Panc1 (cell line): ENCODE data around the gene NUB1.

Experiments
- POLR2AphosphoS5 ChIP-seq: IDR thresholded peaks from 2 replicates; pipeline ENCODE4 v1.6.1; 2012; ENCODE audit warnings: mild to moderate bottlenecking, low read depth, low read length, moderate library complexity
- TCF7L2 ChIP-seq: IDR thresholded peaks from 2 replicates; pipeline ENCODE4 v1.6.1; 2011; ENCODE audit warnings: mild to moderate bottlenecking, low read depth, low read length, inconsistent platforms

DNA sequence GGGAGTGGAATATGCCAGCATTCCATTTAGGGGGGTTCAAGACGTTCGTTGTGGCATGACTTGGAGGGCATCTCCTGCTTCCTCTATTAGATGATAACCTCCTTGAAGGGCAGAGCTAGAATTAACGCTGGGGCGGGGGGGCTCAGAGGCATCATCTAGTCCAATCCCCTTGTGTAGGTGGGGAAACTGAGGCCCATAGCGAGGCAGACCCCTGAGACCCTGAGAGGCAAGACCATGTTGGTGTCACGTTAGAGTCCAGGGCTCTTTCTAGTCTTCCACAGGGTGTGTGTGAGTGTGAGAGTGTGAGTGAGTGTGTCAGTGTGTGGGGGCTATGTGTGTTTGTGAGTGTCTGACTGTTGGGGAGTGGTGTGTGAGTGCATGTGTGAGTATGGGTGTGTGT lies 29.3 kb upstream of the NUB1 start:
- no peak for TF ChIP-seq POLR2AphosphoS5
- TF ChIP-seq TCF7L2 = no peak
